Neutrophil (primary cell): ENCODE measurements around the gene CIRBP.

Experiments used
- H3K27ac ChIP-seq: fragments of 200-600 bp; sonication (generic); 2 replicates; pipeline ENCODE4 v1.5.1; 2016; ENCODE audit warnings: mild to moderate bottlenecking, moderate library complexity
- H3K27me3 ChIP-seq: fragments of 200-600 bp; sonication (generic); 2 replicates; pipeline ENCODE4 v1.6.0; 2016; ENCODE audit warnings: mild to moderate bottlenecking
- H3K36me3 ChIP-seq: fragments of 200-600 bp; sonication (generic); 2 replicates; pipeline ENCODE4 v1.5.1; 2017
- H3K4me1 ChIP-seq, 2 experiments: fragments of 200-600 bp in 1 of 2; sonication (generic) in 1 of 2; 1 replicate in 1 of 2; 2 replicates in 1 of 2; pipeline versions ENCODE4 v1.5.1 to v1.6.1; 2013 to 2016; ENCODE audit warnings: low read depth in 1 of 2, low read length in 1 of 2, mild to moderate bottlenecking in 1 of 2, moderate library complexity in 1 of 2; ENCODE audit not compliant: control insufficient read depth in 1 of 2, insufficient read depth in 1 of 2
- H3K4me3 ChIP-seq, 2 experiments: fragments of 200-600 bp in 1 of 2; sonication (generic) in 1 of 2; 1 replicate in 1 of 2; 2 replicates in 1 of 2; pipeline ENCODE4 v1.5.1; 2013 to 2016; ENCODE audit warnings: low read depth in 1 of 2, low read length in 1 of 2, mild to moderate bottlenecking in 1 of 2, moderate library complexity in 1 of 2
- H3K9me3 ChIP-seq: fragments of 200-600 bp; sonication (generic); 2 replicates; pipeline ENCODE4 v1.5.1; 2016
- TF ChIP-seq, protein P1 (sequence below): fragments of 200-600 bp; sonication (generic); IDR thresholded peaks from 2 replicates; pipeline ENCODE4 v1.5.1; 2016; ENCODE audit warnings: antibody characterized with exemption

Gene CIRBP

DNA sequence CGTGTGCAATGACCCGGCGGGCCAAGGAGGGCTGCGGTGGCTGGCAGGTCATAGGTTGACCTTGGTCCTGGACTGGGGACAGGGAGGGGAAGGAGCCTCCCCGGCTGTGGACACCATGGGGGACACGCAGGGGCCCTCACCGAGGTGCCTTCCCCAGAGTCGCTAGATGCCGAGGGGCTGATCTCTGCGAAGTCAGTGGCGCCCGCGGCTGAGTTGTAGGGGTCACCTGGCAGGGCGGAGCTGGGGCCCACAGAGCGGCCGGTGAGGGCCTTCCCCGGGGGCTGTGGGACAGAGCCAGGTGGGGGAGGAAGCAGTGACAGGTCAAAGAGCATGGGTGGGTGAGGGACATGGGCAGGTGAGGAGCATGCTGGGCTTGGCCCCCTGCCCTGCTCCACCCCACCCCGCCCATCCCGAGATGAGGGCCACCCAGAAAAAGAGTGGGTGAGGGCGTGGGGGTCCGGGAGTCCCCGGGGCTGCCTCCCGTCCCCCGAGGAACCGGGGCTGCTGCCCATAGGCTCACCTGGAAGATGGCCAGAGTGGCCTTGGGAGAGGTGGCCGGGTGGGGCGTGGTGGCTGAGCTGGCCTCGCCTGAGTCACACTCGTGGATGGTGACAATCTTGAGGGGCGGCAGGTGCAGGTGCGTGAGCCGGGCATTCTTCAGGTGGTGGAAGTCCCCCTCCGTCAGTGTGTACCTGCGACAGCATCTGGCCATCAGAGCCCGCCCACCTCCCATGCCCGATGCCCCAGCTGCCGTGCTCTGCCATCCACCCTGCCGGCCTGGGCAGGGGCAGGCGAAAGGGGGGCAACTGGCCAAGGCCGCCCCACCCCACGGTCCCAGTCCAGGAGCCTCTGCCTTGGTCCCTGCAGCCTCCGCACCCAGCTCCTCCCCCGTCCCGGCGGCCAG, 34.8 kb upstream of the CIRBP start:
- Histone ChIP-seq H3K36me3 (no peaks in the 10 kb centered on the region), H3K4me1 (peaks cover 6 to 9% of the 10 kb centered on the region in 2 experiments), H3K27ac (no peak overlapping the region), H3K4me3 (no peak overlapping the region), H3K9me3 (no peaks in the 10 kb centered on the region), H3K27me3 (peaks cover 68% of the 10 kb centered on the region)
- TF ChIP-seq, protein P1, sequence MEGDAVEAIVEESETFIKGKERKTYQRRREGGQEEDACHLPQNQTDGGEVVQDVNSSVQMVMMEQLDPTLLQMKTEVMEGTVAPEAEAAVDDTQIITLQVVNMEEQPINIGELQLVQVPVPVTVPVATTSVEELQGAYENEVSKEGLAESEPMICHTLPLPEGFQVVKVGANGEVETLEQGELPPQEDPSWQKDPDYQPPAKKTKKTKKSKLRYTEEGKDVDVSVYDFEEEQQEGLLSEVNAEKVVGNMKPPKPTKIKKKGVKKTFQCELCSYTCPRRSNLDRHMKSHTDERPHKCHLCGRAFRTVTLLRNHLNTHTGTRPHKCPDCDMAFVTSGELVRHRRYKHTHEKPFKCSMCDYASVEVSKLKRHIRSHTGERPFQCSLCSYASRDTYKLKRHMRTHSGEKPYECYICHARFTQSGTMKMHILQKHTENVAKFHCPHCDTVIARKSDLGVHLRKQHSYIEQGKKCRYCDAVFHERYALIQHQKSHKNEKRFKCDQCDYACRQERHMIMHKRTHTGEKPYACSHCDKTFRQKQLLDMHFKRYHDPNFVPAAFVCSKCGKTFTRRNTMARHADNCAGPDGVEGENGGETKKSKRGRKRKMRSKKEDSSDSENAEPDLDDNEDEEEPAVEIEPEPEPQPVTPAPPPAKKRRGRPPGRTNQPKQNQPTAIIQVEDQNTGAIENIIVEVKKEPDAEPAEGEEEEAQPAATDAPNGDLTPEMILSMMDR: no peak

DNA sequence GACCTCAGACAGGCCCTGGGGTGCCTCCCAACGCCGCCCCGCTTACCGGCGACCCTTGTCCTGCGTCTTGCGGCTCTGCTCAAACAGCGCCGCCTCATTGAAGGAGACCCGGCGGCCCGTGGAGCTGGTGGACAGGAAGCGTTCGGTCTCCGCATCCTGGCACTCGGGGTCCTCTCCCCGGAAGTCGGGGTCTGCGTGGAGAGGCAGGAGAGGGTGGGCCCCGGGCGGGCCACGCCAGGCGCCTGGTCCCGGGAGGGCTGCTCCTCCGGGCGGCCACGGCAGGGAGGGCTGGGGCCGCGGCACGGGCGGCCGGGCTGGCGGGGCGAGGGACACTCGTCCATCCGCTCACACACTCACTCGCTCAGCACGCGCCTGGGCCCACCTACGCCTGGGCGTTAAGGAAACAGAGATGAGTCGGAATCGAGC, 34.2 kb upstream of the CIRBP start:
- Histone ChIP-seq H3K4me1 (peaks cover 6 to 11% of the 10 kb centered on the region in 2 experiments), H3K36me3 (no peaks in the 10 kb centered on the region), H3K27ac (no peak overlapping the region), H3K27me3 (peaks cover 75% of the 10 kb centered on the region), H3K4me3 (no peak overlapping the region), H3K9me3 (no peaks in the 10 kb centered on the region)
- TF ChIP-seq, protein P1: no peak

DNA sequence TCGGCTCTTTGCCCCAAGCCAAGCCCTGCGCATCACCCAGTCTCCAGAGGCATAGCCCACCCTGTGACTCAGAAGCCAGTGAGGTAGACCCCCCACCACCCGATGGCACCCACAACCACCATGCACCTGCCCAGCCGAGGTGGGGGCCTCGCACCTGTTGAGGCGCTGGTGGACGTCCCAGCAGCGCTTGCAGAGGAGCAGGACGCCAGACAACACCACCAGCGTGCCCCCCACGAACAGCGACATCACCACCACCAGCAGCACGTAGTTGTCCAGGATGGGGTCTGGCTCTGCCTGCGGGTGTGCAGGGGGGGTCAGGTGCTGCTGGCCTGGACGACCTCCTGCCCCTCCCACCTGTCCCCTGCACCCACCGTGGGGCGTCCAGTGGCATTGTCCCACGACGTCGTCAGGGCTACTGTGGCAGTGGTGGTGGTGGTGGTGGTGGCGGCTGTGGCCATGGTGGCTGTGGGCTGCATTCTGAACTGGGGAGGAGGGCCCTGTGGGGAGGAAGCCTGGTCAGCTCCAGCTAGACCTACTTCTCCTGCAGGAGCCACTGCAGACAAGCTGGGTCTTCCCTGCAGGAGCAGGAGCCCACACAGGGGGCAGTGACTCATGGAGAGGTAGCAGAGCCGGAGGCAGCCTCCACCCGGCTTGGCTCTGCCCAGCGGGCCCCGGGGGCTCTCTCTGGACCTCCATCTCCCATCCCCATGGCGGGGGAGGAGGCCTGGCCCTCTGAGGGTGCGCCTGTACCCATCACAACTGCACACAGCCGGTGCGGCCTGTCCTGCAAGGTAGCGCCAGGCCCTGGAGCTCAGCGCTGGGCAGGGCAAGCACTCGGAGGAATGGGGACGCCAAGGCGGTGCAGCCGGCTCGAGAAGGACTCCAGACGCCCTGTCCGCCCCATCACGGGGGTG, 33.2 kb upstream of the CIRBP start:
- Histone ChIP-seq H3K4me3 (no peak overlapping the region), H3K27ac (no peak overlapping the region), H3K27me3 (peaks cover 84% of the 10 kb centered on the region), H3K36me3 (no peaks in the 10 kb centered on the region), H3K4me1 (peaks cover 13 to 20% of the 10 kb centered on the region in 2 experiments), H3K9me3 (no peaks in the 10 kb centered on the region)
- TF ChIP-seq, protein P1: no peak

DNA sequence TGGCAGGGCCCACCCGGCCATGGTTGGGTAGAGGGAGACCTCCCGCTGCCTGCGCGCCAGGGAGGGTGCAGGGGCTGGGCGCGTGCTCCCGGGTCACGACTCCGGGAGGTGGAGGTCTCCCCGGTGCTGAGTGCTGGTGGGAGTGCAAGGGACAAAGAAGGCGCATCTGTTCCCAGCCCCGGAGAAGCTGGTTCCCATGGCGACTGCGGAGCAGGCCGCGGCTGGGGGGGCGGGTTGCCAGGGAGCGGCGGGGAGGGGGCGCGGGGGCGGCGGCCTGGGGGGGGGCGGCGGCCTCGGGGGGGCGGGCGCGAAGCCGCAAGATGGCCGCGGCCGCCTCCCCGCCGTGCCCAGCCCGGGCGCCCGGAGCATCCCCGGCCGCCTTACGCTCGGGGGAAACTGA, 32.6 kb upstream of the CIRBP start:
- Histone ChIP-seq H3K9me3 (no peaks in the 10 kb centered on the region), H3K4me3 (no peak overlapping the region), H3K36me3 (no peaks in the 10 kb centered on the region), H3K27me3 (peaks cover 85% of the 10 kb centered on the region), H3K4me1 (peaks cover 20 to 27% of the 10 kb centered on the region in 2 experiments), H3K27ac (no peak overlapping the region)
- TF ChIP-seq, protein P1: no peak

DNA sequence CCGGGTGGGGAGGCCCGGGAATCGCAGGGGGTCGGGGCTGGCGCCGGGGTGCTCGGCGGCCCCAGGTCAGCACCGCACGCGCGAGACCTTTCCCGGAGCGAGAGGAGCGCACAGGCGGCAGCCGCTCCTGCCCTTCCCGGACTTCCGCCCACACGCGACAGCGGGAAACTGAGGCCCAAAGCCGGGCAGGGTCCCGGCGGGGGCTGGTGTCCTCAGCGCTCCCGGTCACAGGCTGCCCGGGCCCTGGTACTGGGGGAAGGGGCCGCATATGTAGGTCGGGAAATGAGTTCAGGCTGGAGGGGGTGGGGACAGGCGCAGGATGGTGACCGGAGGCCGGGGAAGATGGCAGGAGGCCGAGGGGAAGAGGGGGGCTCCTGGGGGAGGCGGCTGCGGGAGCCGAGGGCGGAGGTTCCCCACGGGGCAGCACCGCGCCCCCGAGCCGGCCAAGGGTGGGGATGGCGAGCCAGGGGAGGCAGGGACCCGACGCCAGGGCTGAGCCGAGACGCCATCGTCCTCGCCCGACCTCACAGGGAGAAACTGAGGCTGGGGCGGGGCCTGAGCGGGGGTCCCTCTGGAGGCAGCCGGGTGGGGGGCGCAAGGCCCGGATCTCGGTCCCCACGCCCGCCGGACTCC, 32.0 kb upstream of the CIRBP start:
- Histone ChIP-seq H3K9me3 (no peaks in the 10 kb centered on the region), H3K27ac (no peak overlapping the region), H3K36me3 (no peaks in the 10 kb centered on the region), H3K4me1 (peaks cover 24 to 32% of the 10 kb centered on the region in 2 experiments), H3K4me3 (peak overlapping the region in 1 of 2 experiments; percentile 23), H3K27me3 (peaks cover 85% of the 10 kb centered on the region)
- TF ChIP-seq, protein P1: no peak
